IMR-90 (cell line): Measurements from ENCODE around the gene PLTP. TPM values are rescaled to one million over a fixed set of nuclear protein-coding genes. Genes with fewer than 3 reads are reported as not detected.

Source experiments
- ATAC-seq: fragments of 200-7000 bp; cut with Tn5 transposase; 2 replicates; pipeline ENCODE4 v1.9.1; 2020; ENCODE audit warnings: low read depth, mild to moderate bottlenecking, moderate library complexity
- BruUV-seq: library from RNA; stranded (reverse); fragments of 400-500 nt; replicated peaks from 2 replicates; lab custom pipeline; 2021; lab: Mats Ljungman, UMichigan
- CTCF ChIA-PET: fragments of 300-600 bp; formaldehyde crosslinking; extraction: SDS; loops from one replicate; lab custom pipeline; 2021; ENCODE audit warnings: antibody characterized with exemption; lab: Yijun Ruan, JAX
- POLR2A ChIA-PET: fragments of 300-600 bp; sonication (Branson Sonifier 250); formaldehyde crosslinking; loops from one replicate; lab custom pipeline; 2022; ENCODE audit warnings: antibody characterized with exemption; ENCODE audit not compliant: unreplicated experiment; lab: Charles Lee
- DNase-seq: peaks from one replicate; pipeline ENCODE4 v3.0.0; 2013
- H2AFZ ChIP-seq: replicated peaks from 2 replicates; pipeline ENCODE3; 2013; ENCODE audit warnings: low read length, mild to moderate bottlenecking; ENCODE audit not compliant: poor library complexity
- H2AK5ac ChIP-seq: 2 replicates; pipeline ENCODE4 v1.6.1; 2013; ENCODE audit warnings: low read depth, low read length, inconsistent platforms
- H2AK9ac ChIP-seq: replicated peaks from 2 replicates; pipeline ENCODE3; 2013; ENCODE audit warnings: mild to moderate bottlenecking, low read depth, low read length, moderate library complexity; ENCODE audit not compliant: poor library complexity
- H2BK120ac ChIP-seq: 2 replicates; pipeline ENCODE4 v1.6.1; 2013; ENCODE audit warnings: low read depth, low read length, inconsistent platforms
- H2BK15ac ChIP-seq: 3 replicates; pipeline ENCODE4 v1.6.1; 2013; ENCODE audit warnings: low read depth, low read length, inconsistent platforms
- H2BK20ac ChIP-seq: 2 replicates; pipeline ENCODE4 v1.6.1; 2013; ENCODE audit warnings: low read depth, mild to moderate bottlenecking, inconsistent platforms, low read length, moderate library complexity
- H2BK5ac ChIP-seq: 2 replicates; pipeline ENCODE4 v1.6.1; 2013; ENCODE audit warnings: mild to moderate bottlenecking, low read depth, low read length, inconsistent platforms; ENCODE audit not compliant: poor library complexity, severe bottlenecking
- H3K14ac ChIP-seq: replicated peaks from 2 replicates; pipeline ENCODE4 v1.6.1; 2013; ENCODE audit warnings: low read depth, low read length, inconsistent platforms
- H3K18ac ChIP-seq: 2 replicates; pipeline ENCODE4 v1.6.1; 2013; ENCODE audit warnings: low read depth, low read length, control low read depth
- H3K23ac ChIP-seq: 2 replicates; pipeline ENCODE4 v1.6.1; 2013; ENCODE audit warnings: low read depth, low read length, inconsistent platforms
- H3K27ac ChIP-seq: 2 replicates; pipeline ENCODE4 v1.5.1; 2013; ENCODE audit warnings: mild to moderate bottlenecking, control low read depth, low read length; ENCODE audit not compliant: insufficient read depth
- H3K27me3 ChIP-seq: 2 replicates; pipeline ENCODE4 v1.6.1; 2013; ENCODE audit warnings: low read length; ENCODE audit not compliant: control insufficient read depth, insufficient read depth
- H3K36me3 ChIP-seq: 2 replicates; pipeline ENCODE4 v1.6.1; 2013; ENCODE audit warnings: low read length, mixed read lengths; ENCODE audit not compliant: control insufficient read depth, insufficient read depth
- H3K4ac ChIP-seq: 2 replicates; pipeline ENCODE4 v1.6.1; 2013; ENCODE audit warnings: low read depth, low read length, inconsistent platforms
- H3K4me1 ChIP-seq: 2 replicates; pipeline ENCODE4 v1.6.1; 2013; ENCODE audit warnings: low read length, mixed read lengths; ENCODE audit not compliant: control insufficient read depth, insufficient read depth
- H3K4me2 ChIP-seq: 2 replicates; pipeline ENCODE4 v1.6.1; 2013; ENCODE audit warnings: low read depth, mild to moderate bottlenecking, control low read depth, low read length, moderate library complexity
- H3K4me3 ChIP-seq: 2 replicates; pipeline ENCODE4 v1.5.1; 2013; ENCODE audit warnings: low read depth, mild to moderate bottlenecking, control low read depth, low read length, moderate library complexity; ENCODE audit not compliant: insufficient read depth
- H3K56ac ChIP-seq: 2 replicates; pipeline ENCODE4 v1.6.1; 2013; ENCODE audit warnings: low read length, inconsistent platforms; ENCODE audit not compliant: insufficient read depth; ENCODE audit errors: extremely low read depth
- H3K79me1 ChIP-seq, 2 experiments: 2 replicates each; pipeline ENCODE4 v1.6.1; 2013; ENCODE audit warnings: low read length in 2 of 2, inconsistent platforms in 1 of 2, low read depth in 1 of 2
- H3K9ac ChIP-seq: 2 replicates; pipeline ENCODE4 v1.6.1; 2013; ENCODE audit warnings: low read depth, low read length, control low read depth
- H3K9me1 ChIP-seq: 2 replicates; pipeline ENCODE4 v1.6.1; 2013; ENCODE audit warnings: low read length, inconsistent platforms; ENCODE audit not compliant: insufficient read depth
- H3K9me3 ChIP-seq: 2 replicates; pipeline ENCODE4 v1.6.1; 2013; ENCODE audit warnings: low read length; ENCODE audit not compliant: control insufficient read depth, insufficient read depth
- H4K20me1 ChIP-seq: 2 replicates; pipeline ENCODE4 v1.6.1; 2013; ENCODE audit warnings: low read length, inconsistent platforms; ENCODE audit not compliant: insufficient read depth
- H4K5ac ChIP-seq: 2 replicates; pipeline ENCODE4 v1.6.1; 2013; ENCODE audit warnings: mild to moderate bottlenecking, low read depth, low read length, control low read depth
- H4K8ac ChIP-seq, 2 experiments: 2 replicates each; pipeline ENCODE4 v1.6.1; 2013; ENCODE audit warnings: low read depth in 2 of 2, low read length in 2 of 2, control low read depth in 1 of 2, inconsistent platforms in 1 of 2
- H4K91ac ChIP-seq: 2 replicates; pipeline ENCODE4 v1.6.1; 2013; ENCODE audit warnings: low read depth, low read length, inconsistent platforms; ENCODE audit not compliant: insufficient read depth
- CEBPB ChIP-seq: IDR thresholded peaks from 2 replicates; pipeline ENCODE4 v1.6.1; 2012; ENCODE audit warnings: low read depth, low read length, improper control_type of control experiment
- MAFK ChIP-seq: IDR thresholded peaks from 2 replicates; pipeline ENCODE4 v1.6.1; 2012; ENCODE audit warnings: low read depth, low read length, improper control_type of control experiment
- MXI1 ChIP-seq: IDR thresholded peaks from 2 replicates; pipeline ENCODE4 v1.6.1; 2012; ENCODE audit warnings: low read depth, mild to moderate bottlenecking, low read length, moderate library complexity, borderline replicate concordance
- POLR2A ChIP-seq: IDR thresholded peaks from 2 replicates; pipeline ENCODE4 v1.6.1; 2012; ENCODE audit warnings: mild to moderate bottlenecking, low read depth, low read length
- RAD21 ChIP-seq: IDR thresholded peaks from 2 replicates; pipeline ENCODE4 v1.6.1; 2012; ENCODE audit warnings: low read length, improper control_type of control experiment
- RFX5 ChIP-seq: IDR thresholded peaks from 2 replicates; pipeline ENCODE4 v1.8.0; 2012; ENCODE audit warnings: low read depth, mild to moderate bottlenecking, low read length, moderate library complexity
- SMC3 ChIP-seq: fragments of 150-350 bp; IDR thresholded peaks from 2 replicates; pipeline ENCODE4 v1.6.1; 2016; ENCODE audit warnings: low read depth, mild to moderate bottlenecking, antibody characterized with exemption, low read length, moderate library complexity
- WGBS, 2 experiments: methylation state at CpG; one replicate each; pipeline versions ENCODE4 v1.1.5 to v1.1.7; 2013; ENCODE audit warnings: missing lambda C conversion rate in 2 of 2; ENCODE audit not compliant: insufficient read length in 1 of 2; ENCODE audit errors: extremely low coverage in 2 of 2; 5-methylcytosine and 5-hydroxymethylcytosine counted together
- dilution Hi-C: fragments of 300-500 bp; cut with HindIII; formaldehyde crosslinking; loops from one replicate; pipeline ENCODE4 v1.14.3; 2018; ENCODE audit warnings: low sequenced_read_pairs; ENCODE audit not compliant: unreplicated experiment
- in situ Hi-C: fragments of 300-500 bp; cut with MboI; formaldehyde crosslinking; loops from 3 replicates; pipeline ENCODE4 v1.14.3; 2019; ENCODE audit warnings: low sequenced_read_pairs, inconsistent platforms, mixed read lengths
- intact Hi-C: fragments of 100-400 bp; cut with micrococcal nuclease; formaldehyde crosslinking; loops from 2 replicates; pipeline ENCODE4 v1.10.0; 2022
- polyA plus RNA-seq, 3 experiments: library from polyadenylated mRNA; depleted of rRNA; stranded (reverse); fragments of >200 nt; gene quantifications; 2 replicates each; pipeline ENCODE4 v1.2.3, GENCODE V29; 2012; ENCODE audit warnings: low replicate concordance in 1 of 3
- total RNA-seq: library from RNA; depleted of rRNA; stranded (reverse); fragments of >200 nt; gene quantifications from 2 replicates; pipeline ENCODE4 v1.2.3, GENCODE V29; 2012
- TF ChIP-seq, protein P1 (sequence below): fragments of 150-350 bp; IDR thresholded peaks from 2 replicates; pipeline ENCODE4 v1.6.1; 2016; ENCODE audit warnings: low read depth, mild to moderate bottlenecking, low read length, moderate library complexity, borderline replicate concordance
- TF ChIP-seq, protein P2 (sequence below): fragments of 150-350 bp; IDR thresholded peaks from 2 replicates; pipeline ENCODE4 v1.6.1; 2017; ENCODE audit warnings: mild to moderate bottlenecking, antibody characterized with exemption, low read length, low read depth

The PLTP gene
- total and polyA plus RNA-seq, 2 of the 4 experiments (the other 2 are of a cell fraction): 5.4 to 55.8 TPM

DNA sequence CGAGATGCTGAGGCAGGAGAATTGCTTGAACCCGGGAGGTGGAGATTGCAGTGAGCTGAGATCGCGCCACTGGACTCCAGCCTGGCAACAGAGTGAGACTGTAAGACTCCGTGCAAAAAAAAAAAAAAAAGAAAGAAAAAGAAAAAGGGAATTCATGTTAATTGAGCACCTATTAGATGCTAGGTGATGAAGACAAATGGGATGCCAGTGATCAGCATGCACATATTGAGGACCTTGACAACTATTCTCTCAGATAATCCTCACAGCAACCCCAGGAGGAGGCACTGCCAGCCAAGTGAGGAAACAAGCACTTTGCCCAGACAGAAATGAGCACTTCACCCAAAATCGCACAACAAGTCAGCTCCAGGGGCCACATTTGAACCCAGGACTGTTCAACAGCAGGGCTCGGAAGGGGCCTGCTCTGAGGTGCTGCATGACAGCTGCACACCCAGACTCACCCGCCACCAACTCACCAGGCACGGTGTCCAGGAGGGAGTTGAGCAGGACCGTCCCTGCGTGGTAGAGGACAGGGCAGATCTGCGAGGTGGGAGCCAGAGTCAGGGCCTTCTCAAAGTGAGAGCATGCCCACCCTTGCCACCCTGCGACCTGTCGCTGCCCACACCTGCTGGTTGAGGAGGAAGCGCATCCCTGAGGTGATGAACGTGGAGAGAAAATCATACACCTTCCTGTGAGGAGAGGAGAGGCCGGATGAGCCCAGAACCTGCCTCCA is 4.6 kb downstream of the PLTP start:
- POLR2A ChIA-PET: no interaction called here
- Histone ChIP-seq H3K23ac (no peak overlapping the region), H3K14ac (no peak overlapping the region), H3K18ac (no peak overlapping the region), H3K56ac (no peak overlapping the region), H4K8ac (no peak overlapping the region), H3K9me3 (no peaks in the 10 kb centered on the region), H3K4me2 (no peak overlapping the region), H2AK9ac (peak overlapping the region; percentile 5), H2AFZ (no peak overlapping the region), H3K79me1 (peaks cover 3 to 24% of the 10 kb centered on the region in 2 experiments; a peak in 3 of 4 replicates), H4K20me1 (peaks cover 5% of the 10 kb centered on the region; the same call in 1 of the 2 replicates), H3K27me3 (no peaks in the 10 kb centered on the region), H4K5ac (no peak overlapping the region), H2BK20ac (no peak overlapping the region), H3K9ac (no peak overlapping the region), H3K4me1 (peaks cover 14% of the 10 kb centered on the region), H3K4me3 (no peak overlapping the region), H2BK120ac (no peak overlapping the region), H3K36me3 (peaks cover 30% of the 10 kb centered on the region; the same call in 1 of the 2 replicates), H3K9me1 (peaks cover 25% of the 10 kb centered on the region), H4K91ac (no peak overlapping the region), H2BK5ac (peak overlapping the region; percentile 18), H2BK15ac (no peak overlapping the region), H3K27ac (no peak overlapping the region), H3K4ac (no peak overlapping the region), H2AK5ac (no peak overlapping the region; the same call in 1 of the 2 replicates)
- dilution Hi-C loops: no loop called here
- CTCF ChIA-PET: interaction anchor here (0.6 kb wide), 1 partner anchor 42 kb away, joined by 3 read pairs; no protein-coding TSS in a partner anchor
- DNase-seq: no peak
- intact Hi-C loops: no loop called here
- no TSS peak for BruUV-seq
- no peak for TF ChIP-seq RAD21
- no peak for TF ChIP-seq MAFK
- TF ChIP-seq POLR2A: no peak
- TF ChIP-seq, protein P1, sequence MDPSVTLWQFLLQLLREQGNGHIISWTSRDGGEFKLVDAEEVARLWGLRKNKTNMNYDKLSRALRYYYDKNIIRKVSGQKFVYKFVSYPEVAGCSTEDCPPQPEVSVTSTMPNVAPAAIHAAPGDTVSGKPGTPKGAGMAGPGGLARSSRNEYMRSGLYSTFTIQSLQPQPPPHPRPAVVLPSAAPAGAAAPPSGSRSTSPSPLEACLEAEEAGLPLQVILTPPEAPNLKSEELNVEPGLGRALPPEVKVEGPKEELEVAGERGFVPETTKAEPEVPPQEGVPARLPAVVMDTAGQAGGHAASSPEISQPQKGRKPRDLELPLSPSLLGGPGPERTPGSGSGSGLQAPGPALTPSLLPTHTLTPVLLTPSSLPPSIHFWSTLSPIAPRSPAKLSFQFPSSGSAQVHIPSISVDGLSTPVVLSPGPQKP: no peak
- TF ChIP-seq, protein P2, sequence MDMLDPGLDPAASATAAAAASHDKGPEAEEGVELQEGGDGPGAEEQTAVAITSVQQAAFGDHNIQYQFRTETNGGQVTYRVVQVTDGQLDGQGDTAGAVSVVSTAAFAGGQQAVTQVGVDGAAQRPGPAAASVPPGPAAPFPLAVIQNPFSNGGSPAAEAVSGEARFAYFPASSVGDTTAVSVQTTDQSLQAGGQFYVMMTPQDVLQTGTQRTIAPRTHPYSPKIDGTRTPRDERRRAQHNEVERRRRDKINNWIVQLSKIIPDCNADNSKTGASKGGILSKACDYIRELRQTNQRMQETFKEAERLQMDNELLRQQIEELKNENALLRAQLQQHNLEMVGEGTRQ: no peak
- TF ChIP-seq RFX5: no peak
- TF ChIP-seq MXI1: no peak
- TF ChIP-seq SMC3: no peak
- TF ChIP-seq CEBPB: no peak
- ATAC-seq: no peak
- WGBS, 2 experiments: no CpG with 5 or more reads among the region's 17 CpGs
- in situ Hi-C loops: loop anchor here (25.0 kb wide), 1 partner anchor 570 kb away; the partner anchor contains the start of gene SDC4
